Keratinocyte (primary cell): ENCODE data around the gene C1RL. TPM values are rescaled to one million over a fixed set of nuclear protein-coding genes. Genes with fewer than 3 reads are reported as not detected.

Source experiments
- DNase-seq: peaks from one replicate; pipeline ENCODE4 v3.0.0-alpha.2; 2011; ENCODE audit warnings: low read depth, missing footprints, low spot score
- FAIRE-seq: peaks from 2 replicates; lab custom pipeline; 2011; peaks lifted over from hg19 to GRCh38; lab: Jason Lieb, UNC
- H2AFZ ChIP-seq: 2 replicates; pipeline ENCODE4 v1.6.0; 2012; ENCODE audit warnings: low read length, control low read depth, inconsistent platforms; ENCODE audit not compliant: control insufficient read depth
- H3K27ac ChIP-seq: 2 replicates; pipeline ENCODE4 v1.5.1; 2011; ENCODE audit warnings: low read length; ENCODE audit not compliant: control insufficient read depth, insufficient read depth
- H3K27me3 ChIP-seq: 3 replicates; pipeline ENCODE4 v1.6.0; 2011; ENCODE audit warnings: low read length; ENCODE audit not compliant: control insufficient read depth, insufficient read depth; ENCODE audit errors: extremely low read depth
- H3K36me3 ChIP-seq, 2 experiments: 2 replicates in 1 of 2; 3 replicates in 1 of 2; pipeline ENCODE4 v1.5.1; 2011; ENCODE audit warnings: low read length in 2 of 2, mild to moderate bottlenecking in 1 of 2; ENCODE audit not compliant: control insufficient read depth in 2 of 2, insufficient read depth in 2 of 2; ENCODE audit errors: extremely low read depth in 1 of 2
- H3K4me1 ChIP-seq: 3 replicates; pipeline ENCODE4 v1.5.1; 2011; ENCODE audit warnings: low read length; ENCODE audit not compliant: control insufficient read depth, insufficient read depth; ENCODE audit errors: extremely low read depth
- H3K4me2 ChIP-seq: 3 replicates; pipeline ENCODE4 v1.6.0; 2011; ENCODE audit warnings: low read depth, low read length; ENCODE audit not compliant: control insufficient read depth, insufficient read depth; ENCODE audit errors: extremely low read depth
- H3K4me3 ChIP-seq, 3 experiments: fragments of 200-600 bp in 1 of 3; sonication (generic) in 1 of 3; 2 replicates in 2 of 3; 3 replicates in 1 of 3; pipeline ENCODE4 v1.5.1; 2011 to 2016; ENCODE audit warnings: low read length in 3 of 3, mild to moderate bottlenecking in 3 of 3, control low read depth in 2 of 3, inconsistent platforms in 1 of 3, low read depth in 1 of 3, mixed read lengths in 1 of 3, mixed run types in 1 of 3, moderate library complexity in 1 of 3; ENCODE audit not compliant: control insufficient read depth in 2 of 3, insufficient read depth in 2 of 3; ENCODE audit errors: extremely low read depth in 1 of 3
- H3K79me2 ChIP-seq: 2 replicates; pipeline ENCODE4 v1.6.0; 2012; ENCODE audit warnings: low read length; ENCODE audit not compliant: control insufficient read depth, insufficient read depth
- H3K9ac ChIP-seq: 3 replicates; pipeline ENCODE4 v1.6.0; 2011; ENCODE audit warnings: low read length; ENCODE audit not compliant: control insufficient read depth, insufficient read depth; ENCODE audit errors: extremely low read depth
- H3K9me1 ChIP-seq: 3 replicates; pipeline ENCODE4 v1.6.0; 2011; ENCODE audit warnings: low read length; ENCODE audit not compliant: control insufficient read depth, insufficient read depth; ENCODE audit errors: extremely low read depth
- H3K9me3 ChIP-seq: 2 replicates; pipeline ENCODE4 v1.5.1; 2012; ENCODE audit warnings: low read depth, low read length; ENCODE audit not compliant: control insufficient read depth
- H4K20me1 ChIP-seq: 3 replicates; pipeline ENCODE4 v1.6.0; 2011; ENCODE audit warnings: low read length; ENCODE audit not compliant: control insufficient read depth, insufficient read depth; ENCODE audit errors: extremely low read depth
- EZH2 ChIP-seq: IDR thresholded peaks from one replicate; pipeline ENCODE4 v1.6.1; 2012; ENCODE audit warnings: inconsistent platforms, mild to moderate bottlenecking, low read length, moderate library complexity
- dilution Hi-C: fragments of 300-500 bp; cut with MboI; formaldehyde crosslinking; loops from one replicate; pipeline ENCODE4 v1.7.0; 2020; ENCODE audit warnings: low sequenced_read_pairs; ENCODE audit not compliant: extremely low pct_ligation_motif_present
- polyA plus RNA-seq, 5 experiments: library from polyadenylated mRNA; depleted of rRNA in 3 of 5; stranded (reverse) in 3 of 5; stranded (forward) in 1 of 5; unstranded in 1 of 5; fragments of >200 nt; gene quantifications; 1 replicate in 1 of 5; 2 replicates in 3 of 5; 3 replicates in 1 of 5; pipeline versions ENCODE4 v1.2.1 to v1.2.3, GENCODE V29; 2011 to 2012; ENCODE audit warnings: missing spikeins in 2 of 5, low read depth in 1 of 5, low replicate concordance in 1 of 5
- TF ChIP-seq, protein P1 (sequence below), 3 experiments: IDR thresholded peaks in 1 of 3; conservative IDR thresholded peaks in 1 of 3; optimal IDR thresholded peaks in 1 of 3; 2 replicates in 2 of 3; 3 replicates in 1 of 3; pipeline versions ENCODE3 to v1.5.1; 2011; ENCODE audit warnings: low read length in 3 of 3, mild to moderate bottlenecking in 3 of 3, moderate library complexity in 2 of 3, control low read depth in 1 of 3, inconsistent platforms in 1 of 3; ENCODE audit not compliant: insufficient read depth in 2 of 3; ENCODE audit errors: extremely low read depth in 1 of 3

C1RL gene
- polyA plus RNA-seq, 1 donor (not counting 4 experiments of a cell fraction or from before 2014, with no cell fraction given) = 9.3 TPM

DNA sequence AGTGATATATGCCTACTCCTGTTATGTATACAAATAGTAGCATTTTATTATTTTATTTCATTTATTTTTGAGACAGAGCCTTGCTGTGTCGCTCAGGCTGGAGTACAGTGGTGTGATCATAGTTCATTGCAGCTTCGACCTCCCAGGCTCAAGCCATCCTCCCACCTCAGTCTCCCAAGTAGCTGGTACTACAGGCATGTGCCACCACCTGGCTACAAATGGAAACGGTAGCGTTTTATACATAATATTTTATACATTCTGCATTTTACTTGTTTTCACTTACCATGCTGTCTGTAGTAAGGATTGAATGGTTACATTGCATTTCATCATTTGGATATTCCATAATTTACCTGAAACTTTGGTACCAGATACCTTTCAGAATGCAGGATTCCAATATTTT is 30.9 kb downstream of the C1RL start:
- Histone ChIP-seq H2AFZ (no peak overlapping the region), H3K4me3 (no peak overlapping the region), H4K20me1 (no peaks in the 10 kb centered on the region), H3K27ac (peak overlapping the region; percentile 19), H3K36me3 (no peaks in the 10 kb centered on the region), H3K4me2 (no peak overlapping the region), H3K79me2 (no peaks in the 10 kb centered on the region), H3K4me1 (peaks cover 19% of the 10 kb centered on the region), H3K9ac (no peak overlapping the region), H3K9me1 (no peaks in the 10 kb centered on the region), H3K27me3 (no peaks in the 10 kb centered on the region), H3K9me3 (no peaks in the 10 kb centered on the region)
- dilution Hi-C loops = no loop called here
- no peak for TF ChIP-seq EZH2
- TF ChIP-seq, protein P1, sequence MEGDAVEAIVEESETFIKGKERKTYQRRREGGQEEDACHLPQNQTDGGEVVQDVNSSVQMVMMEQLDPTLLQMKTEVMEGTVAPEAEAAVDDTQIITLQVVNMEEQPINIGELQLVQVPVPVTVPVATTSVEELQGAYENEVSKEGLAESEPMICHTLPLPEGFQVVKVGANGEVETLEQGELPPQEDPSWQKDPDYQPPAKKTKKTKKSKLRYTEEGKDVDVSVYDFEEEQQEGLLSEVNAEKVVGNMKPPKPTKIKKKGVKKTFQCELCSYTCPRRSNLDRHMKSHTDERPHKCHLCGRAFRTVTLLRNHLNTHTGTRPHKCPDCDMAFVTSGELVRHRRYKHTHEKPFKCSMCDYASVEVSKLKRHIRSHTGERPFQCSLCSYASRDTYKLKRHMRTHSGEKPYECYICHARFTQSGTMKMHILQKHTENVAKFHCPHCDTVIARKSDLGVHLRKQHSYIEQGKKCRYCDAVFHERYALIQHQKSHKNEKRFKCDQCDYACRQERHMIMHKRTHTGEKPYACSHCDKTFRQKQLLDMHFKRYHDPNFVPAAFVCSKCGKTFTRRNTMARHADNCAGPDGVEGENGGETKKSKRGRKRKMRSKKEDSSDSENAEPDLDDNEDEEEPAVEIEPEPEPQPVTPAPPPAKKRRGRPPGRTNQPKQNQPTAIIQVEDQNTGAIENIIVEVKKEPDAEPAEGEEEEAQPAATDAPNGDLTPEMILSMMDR (optimal IDR thresholded peaks at IDR 0.05 in 1 of 3, IDR thresholded peaks at IDR 0.05 in 1 of 3, conservative IDR thresholded peaks at IDR 0.05 in 1 of 3; ENCODE audit: extremely low read depth in 1 of 3, insufficient read depth in 2 of 3, low read length in 3 of 3) = no peak
- no peak for FAIRE-seq
- no peak for DNase-seq

DNA sequence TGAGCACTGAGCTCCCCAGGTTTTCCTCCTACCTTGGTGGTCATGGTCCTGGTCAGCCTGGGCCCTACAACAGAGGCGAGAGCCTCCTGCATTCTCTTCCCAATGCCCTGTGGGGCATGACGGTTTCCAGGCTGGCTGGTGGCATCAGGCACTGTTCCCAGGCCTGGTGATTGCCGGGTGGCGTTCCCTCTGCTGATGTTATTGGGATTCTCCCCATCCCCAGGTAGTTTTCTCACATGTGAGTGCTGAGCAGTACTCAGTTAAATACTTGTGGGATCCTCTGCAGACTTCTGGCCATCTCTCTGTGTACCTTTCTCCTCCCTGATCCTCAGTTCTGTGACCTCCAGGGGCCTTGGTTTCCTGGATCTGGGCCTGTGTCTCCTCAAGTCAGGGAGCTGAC is 32.5 kb downstream of the C1RL start:
- dilution Hi-C loops = no loop called here
- Histone ChIP-seq H2AFZ (no peak overlapping the region), H3K4me2 (no peak overlapping the region), H3K36me3 (no peaks in the 10 kb centered on the region), H4K20me1 (no peaks in the 10 kb centered on the region), H3K9me1 (no peaks in the 10 kb centered on the region), H3K27me3 (no peaks in the 10 kb centered on the region), H3K27ac (no peak overlapping the region), H3K9me3 (no peaks in the 10 kb centered on the region), H3K4me3 (no peak overlapping the region), H3K4me1 (peaks cover 19% of the 10 kb centered on the region), H3K79me2 (no peaks in the 10 kb centered on the region), H3K9ac (no peak overlapping the region)
- DNase-seq (no peak), FAIRE-seq (no peak)
- no peak for TF ChIP-seq EZH2
- TF ChIP-seq, protein P1 (optimal IDR thresholded peaks at IDR 0.05 in 1 of 3, IDR thresholded peaks at IDR 0.05 in 1 of 3, conservative IDR thresholded peaks at IDR 0.05 in 1 of 3; ENCODE audit: extremely low read depth in 1 of 3, insufficient read depth in 2 of 3, low read length in 3 of 3) = no peak
